CD4-positive, alpha-beta T cell treated with Interleukin-17A for 1 hour (primary cell): ENCODE data around the gene ETS2.

Experiments used
- DNase-seq: peaks from one replicate; pipeline ENCODE4 v3.0.0-alpha.2; 2020

ETS2 gene

GRCh38 chr21:38780879-38781278 lies 24.9 kb upstream of the ETS2 start:
- no peak for DNase-seq

GRCh38 chr21:38784458-38785266 lies 21.1 kb upstream of the ETS2 start:
- no peak for DNase-seq

DNA sequence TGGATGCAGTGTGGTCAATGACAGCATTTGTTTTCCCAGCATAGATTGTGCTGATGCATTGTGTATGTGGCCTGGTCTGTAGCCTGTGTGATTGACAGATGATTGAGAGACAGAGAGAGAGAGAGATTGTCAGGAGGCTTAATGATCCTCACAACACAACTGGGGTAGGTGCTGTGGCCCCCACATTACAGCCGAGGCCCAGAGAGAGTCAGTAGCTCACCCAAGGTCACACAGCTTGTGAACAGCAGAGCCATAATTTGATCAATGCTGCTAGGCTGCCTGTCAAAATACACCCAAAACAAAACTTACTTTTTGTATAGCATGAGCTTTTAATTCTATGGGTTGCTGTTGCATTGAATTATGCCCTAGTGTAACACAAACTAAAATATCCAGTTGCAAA lies 20.2 kb upstream of the ETS2 start:
- DNase-seq = no peak

DNA sequence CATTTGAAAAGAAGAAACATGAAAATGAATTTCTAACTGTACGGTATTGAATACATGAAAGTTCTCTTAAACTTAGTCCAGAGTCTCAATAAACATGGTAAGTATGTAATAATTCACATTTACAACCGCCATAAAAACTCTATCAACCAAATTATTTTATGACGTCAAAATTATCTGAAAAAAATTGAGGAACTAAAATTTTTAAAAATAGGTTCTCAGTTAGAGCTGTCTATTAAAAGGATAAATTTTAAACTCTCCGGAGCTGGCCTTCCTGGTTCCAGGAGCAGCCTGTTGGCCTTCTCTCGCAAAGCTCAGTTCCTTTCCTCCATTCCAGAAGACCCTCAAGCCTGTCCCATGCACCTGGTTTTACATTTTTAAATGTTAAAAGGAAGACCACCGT lies 18.7 kb upstream of the ETS2 start:
- DNase-seq = no peak

DNA sequence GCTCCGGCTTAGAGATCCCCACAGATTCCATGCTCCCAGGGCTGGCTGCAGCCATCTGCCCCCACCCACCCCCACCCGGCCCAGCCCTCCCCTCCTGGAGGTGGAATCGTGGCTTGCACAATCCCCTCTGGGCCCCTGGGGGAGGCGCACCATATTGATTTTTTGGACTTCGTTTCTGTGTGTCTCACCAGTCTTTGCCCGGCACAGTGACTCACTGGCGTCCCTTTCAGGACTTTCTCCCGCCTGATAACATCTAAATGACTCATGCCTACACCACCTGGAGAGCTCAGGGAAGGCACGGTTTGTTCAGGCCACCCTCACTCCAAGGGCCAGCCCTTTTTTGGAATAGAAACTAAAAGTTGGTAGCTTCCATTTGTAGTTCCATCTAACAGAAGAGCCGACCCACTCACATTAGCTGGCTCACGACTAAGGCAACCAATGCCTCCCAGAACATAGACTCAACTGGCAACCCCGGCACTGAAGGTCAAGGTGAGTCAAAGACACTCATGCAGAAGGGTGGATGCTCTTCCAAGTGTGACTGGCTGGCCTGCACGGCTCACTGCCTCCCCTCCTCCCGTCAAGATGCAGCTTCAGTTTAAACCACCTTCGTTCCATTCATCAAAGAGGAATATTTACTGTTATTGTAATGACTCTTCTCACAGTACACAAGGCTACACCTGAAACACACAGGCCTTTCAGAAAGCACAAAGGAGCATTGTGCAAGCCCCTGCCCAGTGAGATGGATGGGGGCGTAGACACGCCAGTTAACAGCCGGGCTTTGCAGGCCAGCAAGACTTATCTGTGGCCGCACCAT lies 18.1 kb upstream of the ETS2 start:
- DNase-seq = no peak

- DNase-seq = no peak
Observed at GRCh38 chr21:38788275-38788905, 17.3 kb upstream of the ETS2 start.

GRCh38 chr21:38789275-38789674 lies 16.5 kb upstream of the ETS2 start:
- DNase-seq = no peak

DNA sequence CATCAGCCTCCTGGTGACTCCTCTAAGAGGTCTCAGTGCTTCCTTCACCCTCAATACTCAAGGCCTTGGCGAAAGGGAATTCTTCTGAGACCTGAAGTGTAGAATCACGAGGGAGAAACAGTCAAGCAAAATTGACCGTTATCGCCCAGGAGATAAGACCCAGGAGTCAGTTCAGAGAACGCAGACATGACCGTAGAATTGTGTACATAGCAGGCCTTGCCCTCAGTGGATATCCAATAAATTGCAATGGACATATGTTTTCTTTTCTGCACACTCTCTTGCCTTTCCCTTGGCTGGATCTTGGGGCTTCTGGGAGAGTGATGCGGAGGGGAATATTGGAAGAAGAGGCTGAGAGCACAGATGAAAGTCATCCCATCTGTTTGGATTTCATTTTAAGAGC lies 15.7 kb upstream of the ETS2 start:
- DNase-seq = no peak

GRCh38 chr21:38790961-38791360 lies 14.8 kb upstream of the ETS2 start:
- DNase-seq = no peak

DNA sequence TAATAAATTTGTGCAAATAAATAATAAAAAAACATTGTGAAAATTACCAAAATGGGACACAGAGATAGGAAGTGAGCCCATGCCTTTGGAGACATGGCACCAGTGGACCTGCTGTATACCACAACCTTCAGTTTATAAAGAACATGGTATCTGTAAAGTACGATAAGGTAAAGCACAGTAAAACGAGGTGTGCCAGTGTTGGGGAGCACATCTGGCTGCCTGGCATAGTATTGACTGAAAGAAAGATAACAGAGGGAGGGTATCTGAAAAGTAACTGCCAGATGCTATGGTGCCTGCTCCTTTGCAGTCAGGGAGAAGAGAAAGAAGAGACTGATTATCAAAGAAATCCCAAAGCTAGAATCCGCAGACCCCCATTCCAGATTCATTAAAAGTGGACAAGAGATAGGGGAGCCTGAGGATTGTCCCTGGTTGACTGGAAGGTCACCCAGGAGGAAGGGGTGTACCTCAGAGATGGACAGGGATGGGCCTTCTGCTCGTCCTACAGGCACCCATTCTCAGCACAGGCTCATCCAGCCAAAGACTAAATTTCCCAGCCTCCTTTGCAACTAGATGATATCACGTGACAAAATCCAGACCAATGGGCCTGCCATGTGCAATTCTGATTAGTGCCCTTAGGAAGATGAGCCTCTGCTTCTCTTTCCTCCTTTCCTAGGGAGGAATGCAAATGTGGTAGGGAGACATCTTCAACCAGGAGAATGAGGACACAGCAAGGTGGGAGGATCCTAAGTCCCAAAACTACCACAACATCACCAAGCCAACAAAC lies 12.9 kb upstream of the ETS2 start:
- no peak for DNase-seq

- DNase-seq = no peak
Observed at GRCh38 chr21:38793926-38794713, 11.6 kb upstream of the ETS2 start.

- no peak for DNase-seq
Observed at GRCh38 chr21:38794978-38795377, 10.8 kb upstream of the ETS2 start.

DNA sequence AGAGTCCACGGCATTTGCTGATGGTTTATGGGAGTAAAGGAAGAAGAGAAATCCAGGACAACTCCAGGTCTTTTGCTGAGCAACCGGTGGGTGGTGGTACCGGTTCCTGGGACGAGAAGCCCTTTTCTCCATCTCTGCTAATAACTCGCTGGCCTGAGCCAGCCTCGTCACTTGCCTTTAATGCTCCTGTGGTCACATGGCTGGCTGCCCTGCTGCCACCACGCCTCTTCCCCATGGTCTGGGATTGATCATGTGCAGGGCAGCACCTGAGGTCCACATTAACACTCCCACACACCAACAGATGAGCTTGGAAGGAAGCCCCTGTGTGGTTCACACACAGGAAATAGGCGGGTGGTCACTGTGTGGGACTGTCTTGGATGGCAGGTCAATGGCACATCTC lies 10.3 kb upstream of the ETS2 start:
- no peak for DNase-seq

GRCh38 chr21:38796424-38796823 lies 9.3 kb upstream of the ETS2 start:
- DNase-seq = no peak

DNA sequence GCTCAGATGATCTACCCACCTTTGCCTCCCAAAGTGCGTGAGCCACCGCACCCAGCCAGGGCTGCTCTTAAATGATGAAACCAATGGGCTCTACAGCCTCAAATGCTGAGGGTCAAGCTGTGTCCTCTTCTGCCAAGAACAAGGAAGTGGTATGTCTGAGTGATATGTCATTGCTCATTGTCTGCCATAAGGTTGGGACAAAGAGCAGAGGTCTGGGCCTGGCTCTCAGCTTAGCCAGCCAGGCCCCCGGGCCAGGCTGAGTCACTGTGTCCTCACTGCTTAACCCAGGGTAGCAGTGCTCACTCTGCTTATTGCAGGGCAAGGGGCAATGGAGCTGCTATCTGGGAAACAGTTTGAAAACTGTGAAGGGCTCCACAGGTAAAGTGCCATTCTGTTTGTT lies 8.3 kb upstream of the ETS2 start:
- DNase-seq = no peak

- no peak for DNase-seq
Observed at GRCh38 chr21:38798081-38798480, 7.6 kb upstream of the ETS2 start.

GRCh38 chr21:38798481-38798882 lies 7.2 kb upstream of the ETS2 start:
- no peak for DNase-seq

GRCh38 chr21:38800046-38800758 lies 5.5 kb upstream of the ETS2 start:
- no peak for DNase-seq

DNA sequence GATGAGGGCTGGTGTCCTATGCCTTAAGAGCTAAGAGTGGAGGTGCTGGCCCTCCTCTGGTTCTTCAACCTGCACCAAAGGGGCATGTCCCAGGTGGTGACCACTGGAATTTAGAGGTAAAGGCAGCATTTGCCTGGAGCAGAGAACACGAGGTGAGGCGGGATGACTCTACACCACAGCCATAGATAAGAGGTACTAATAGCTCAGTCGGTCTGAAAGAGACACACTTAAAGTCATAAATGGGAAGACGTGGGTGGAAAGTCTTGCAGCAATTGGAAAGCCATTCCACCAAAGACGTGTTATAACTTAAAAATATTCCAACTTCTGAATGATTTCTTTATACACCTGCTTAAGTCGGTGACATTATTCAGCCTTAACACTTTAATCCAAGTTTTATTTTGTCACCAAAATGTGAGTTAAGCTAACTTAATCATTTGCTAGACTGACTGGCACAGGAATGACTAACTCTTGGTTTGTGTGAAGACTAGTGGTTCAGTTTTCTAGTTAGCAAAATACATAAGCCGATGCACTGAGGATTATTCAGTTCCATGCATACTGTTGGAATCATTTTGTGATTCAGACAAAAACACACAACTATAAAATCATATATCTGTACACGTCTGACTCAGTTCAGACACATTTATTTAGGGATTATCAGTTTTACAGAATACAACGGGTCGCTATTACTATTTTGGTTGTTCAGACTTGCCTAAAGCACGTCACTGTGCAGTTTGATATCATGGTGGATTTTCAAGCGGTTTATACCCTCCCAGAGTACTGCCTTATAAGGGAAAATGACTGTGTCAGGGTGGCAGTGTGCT lies 4.6 kb upstream of the ETS2 start:
- DNase-seq = no peak
